Measurements from ENCODE around the gene TREM1.
"Not testable (repeated sequence)": the region's sequence is repeated elsewhere in the genome, so short reads cannot be mapped to it uniquely, and the experiment has no call there.

TREM1 gene

DNA sequence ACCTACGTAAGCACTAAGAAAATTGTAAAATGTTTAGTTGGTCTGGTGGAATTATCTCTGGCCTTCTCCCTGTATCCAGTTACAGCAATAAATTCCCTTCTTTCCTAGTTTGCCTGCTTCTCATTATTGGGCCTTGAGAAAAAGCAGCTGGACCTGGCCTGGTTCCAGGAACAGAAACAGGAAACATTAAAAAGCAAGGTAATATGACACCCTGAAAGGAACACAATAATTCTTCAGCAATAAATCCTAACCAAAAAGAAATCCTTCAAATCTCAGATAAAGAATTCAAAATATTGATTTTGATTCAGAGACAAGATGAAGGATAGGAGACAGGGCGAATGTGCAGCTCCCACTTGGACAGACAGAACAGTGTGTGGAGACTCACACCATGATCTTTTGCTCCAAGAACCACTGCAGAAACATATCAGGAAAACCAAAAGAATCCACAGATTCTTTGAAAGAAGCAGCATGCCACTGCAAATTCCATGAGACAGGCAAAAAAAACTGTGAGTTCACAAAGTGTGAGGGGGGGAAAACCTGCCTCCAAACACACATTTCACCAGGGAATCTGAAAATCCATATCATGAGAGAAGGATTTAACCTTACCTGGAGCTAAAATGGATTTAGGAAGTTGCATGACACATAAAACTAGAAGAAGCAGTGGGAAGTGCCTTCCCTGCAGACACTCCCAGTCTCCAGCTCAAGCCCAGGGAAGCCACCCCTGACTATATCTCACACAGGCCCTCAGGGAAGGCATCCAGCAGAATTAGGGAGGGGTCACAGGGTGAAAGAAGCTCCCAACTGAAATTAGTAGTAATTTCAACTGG is 28.9 kb downstream of the TREM1 start:
- DNase-seq, result no peak

DNA sequence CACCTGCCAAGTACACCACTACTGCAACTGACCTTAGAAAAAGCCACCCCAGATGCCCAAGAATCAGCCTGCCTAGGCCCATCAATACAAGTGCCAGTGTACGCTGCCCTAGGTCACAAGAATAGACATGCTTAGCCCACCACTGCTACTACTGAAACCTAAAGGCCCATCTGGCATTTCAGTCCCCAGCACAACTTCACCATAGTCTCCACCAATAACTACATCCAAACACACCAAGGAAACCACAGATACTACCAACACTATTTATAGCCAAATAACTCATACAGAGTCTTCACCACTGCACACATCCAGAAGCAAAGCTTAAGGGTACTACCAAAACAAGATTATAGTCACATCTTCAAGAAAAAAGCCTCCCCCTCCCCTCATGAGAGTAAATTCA is 30.1 kb downstream of the TREM1 start:
- DNase-seq, result no peak

DNA sequence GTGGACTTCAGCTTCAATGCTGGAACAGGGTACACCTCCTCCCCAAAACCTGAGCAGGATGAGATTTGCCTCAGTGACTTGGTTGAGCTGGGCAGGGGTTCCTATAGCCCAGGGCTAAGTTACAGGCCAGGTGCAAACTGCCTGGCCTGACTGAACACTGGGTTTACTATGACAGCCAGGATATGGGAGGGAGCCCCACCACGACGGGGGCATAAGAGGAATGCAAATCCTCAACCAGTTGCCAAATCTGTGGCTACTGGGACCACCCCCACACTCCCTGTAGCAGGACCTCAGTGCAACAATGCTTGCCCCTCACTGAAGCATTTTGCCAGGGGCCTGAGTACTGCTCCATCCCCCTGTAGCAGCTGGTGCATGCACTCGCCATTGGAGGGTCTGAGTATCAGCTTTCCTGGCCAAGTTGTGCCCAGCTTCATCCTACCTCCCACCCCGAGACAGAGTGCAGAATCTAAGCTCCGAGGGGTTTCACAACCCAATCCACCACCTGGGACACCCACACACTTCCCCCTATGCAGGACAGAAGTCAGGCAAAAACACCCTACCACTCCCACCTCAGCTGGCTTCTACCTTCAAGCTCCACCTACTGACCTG is 30.7 kb downstream of the TREM1 start:
- DNase-seq, result no peak

DNA sequence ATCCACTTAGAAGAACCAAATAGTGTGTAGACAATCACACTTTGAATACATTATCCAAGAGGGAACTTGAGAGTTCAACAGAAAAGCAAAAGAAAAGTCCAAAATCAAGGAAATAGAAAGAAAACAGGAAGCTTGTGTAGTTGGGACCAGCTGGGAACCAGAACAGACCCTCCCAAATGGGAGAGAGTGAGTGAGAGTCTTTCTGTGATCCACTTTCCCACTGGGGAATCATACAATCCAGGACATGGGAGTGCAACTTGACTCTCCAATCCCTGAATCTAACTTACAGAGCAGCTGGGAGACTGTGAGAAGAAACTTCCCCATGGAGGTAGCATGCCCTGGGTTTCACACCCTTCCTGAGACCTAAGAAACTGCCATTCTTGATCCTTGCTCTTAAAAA is 31.4 kb downstream of the TREM1 start:
- DNase-seq, result no peak

DNA sequence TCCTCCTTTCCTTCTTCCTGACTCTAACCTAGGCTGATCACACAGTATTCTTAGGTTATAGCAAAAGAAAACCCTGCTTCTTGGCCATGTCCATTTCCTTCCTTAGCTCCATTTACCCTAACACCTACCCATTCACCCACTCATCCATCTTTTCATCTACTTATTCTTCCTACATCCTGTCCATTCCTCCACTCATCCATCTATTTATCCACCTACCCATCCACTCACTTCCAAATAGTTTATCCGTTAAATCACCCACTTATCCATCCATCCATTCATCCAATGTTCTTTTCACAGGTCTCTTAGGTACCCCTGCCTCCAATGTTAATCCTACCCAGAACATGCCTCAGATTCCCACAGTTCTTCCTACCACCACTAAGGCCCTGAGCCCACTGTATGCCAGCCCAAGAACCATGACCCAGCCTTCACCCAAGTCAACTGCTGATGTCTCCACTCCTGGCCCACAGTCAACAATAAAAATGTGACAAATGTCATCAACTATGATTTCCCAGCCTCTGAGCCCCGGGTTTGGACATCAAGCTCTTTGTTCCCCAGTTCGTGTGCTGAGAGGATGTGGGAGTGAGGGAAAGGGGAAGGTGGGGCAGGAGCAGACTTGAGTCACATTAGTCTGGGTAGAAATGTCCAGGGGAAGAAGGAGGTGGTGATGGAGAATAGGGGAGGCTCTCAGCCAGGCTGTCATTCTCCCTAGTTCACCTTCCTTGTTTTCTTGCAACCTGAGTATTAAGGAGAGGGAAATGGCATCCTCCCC is 33.9 kb downstream of the TREM1 start:
- no peak for DNase-seq

DNA sequence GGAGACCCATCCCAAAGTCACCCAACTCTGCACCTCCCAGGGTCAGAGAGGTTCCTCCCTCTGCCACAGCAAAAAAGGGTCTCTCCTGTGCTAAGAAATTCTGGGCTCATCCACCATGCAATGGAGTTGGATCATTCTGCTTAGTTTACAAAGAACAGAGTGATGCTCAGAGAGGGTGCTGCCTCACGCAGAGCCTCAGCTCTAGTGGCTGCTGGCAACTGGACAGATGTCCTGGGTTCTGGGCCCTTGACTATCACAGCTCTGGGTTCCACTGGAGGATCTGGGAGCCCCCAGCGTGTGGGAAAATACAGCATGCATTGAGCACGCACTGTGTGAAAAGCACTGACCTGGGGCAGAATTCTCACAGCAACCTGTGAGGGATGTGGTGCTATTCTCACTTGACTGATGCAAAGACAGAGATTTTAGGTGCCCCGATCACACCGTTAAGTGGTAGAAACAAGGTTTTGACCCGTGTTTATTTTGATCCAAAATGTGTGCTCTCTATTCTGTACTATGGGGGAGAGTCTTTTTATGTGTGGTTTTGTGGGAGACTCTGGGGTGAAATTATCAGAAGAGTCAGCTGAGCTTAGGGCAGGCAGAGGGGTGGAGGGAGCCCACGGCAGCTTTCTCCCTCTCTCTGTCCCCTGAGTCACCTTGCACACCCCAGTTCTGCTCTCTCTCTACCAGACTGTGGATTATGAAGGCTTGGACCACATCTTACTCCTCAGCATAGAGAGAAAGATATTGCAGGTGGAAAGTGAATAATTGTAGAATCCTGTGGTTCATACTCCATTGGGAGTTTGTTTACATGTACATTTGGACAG is 38.4 kb downstream of the TREM1 start:
- DNase-seq, result no peak

DNA sequence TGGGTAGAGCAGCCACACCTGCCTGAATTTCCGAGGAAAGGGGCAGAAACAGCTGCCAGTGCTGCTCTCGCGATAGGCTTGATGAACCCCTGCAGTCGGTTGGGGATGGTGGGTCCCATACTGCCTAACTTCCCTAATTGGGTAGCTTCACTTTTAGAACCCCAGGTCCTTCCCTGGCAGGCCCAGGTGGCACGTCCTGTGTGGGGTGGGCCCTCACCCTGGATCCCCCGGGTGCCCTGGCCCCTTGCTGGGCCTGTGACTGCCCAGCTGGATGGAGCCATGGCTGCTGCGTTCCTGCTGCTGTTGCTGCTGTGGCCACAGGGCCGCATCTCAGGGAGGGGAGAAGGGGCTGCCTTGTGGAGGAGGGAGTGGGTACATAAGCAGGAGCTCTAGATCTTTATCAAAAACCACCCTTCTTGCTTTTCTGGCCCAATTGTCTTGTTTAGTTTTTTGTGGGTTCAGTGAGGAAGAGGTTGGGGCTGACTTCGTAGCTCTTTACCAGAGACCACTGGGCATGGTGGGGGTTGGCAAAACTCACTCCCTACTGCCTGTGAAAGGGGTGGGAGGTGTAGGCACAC is 39.1 kb downstream of the TREM1 start:
- DNase-seq, result no peak

DNA sequence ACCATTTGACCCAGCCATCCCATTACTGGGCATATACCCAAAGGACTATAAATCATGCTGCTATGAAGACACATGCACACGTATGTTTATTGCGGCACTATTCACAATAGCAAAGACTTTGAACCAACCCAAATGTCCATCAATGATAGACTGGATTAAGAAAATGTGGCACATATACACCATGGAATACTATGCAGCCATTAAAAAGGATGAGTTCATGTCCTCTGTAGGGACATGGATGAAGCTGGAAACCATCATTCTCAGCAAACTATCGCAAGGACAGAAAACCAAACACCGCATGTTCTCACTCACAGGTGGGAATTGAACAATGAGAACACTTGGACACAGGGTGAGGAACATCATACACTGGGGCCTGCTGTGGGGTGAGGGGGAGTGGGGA is 40.0 kb downstream of the TREM1 start:
- not testable (repeated sequence) for DNase-seq

DNA sequence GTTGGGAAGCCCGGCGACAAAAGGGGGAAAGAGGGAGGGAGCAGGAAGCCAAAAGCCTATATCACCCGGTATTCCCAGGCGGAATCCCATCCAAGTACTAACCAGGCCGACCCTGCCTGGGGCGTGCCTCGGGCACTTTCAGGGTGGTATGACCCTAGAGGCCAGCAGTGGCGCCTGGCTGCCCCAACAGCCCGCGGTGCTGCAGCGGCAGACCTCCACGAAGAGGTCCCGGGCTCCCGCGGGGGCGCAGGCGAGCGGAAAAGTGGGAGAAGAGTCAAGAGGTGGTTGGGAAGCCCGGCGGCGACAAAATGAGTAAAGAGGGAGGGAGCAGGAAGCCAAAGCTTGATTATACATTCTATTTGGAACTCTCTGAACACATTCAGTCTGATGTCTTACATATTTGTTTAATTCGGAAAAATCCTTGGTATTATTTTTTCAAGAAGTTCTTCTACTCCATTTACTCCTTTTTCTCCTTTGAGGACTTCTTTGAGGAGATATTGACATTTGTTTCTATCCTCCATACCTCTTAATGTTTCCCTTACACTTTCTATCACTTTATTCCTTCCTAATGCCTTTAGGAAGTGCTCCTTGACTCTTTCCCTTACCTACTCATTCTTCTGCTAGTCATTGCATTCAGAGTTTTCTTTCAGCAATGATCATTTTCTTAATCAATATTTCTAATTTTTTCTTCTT is 46.9 kb downstream of the TREM1 start:
- DNase-seq, result no peak

DNA sequence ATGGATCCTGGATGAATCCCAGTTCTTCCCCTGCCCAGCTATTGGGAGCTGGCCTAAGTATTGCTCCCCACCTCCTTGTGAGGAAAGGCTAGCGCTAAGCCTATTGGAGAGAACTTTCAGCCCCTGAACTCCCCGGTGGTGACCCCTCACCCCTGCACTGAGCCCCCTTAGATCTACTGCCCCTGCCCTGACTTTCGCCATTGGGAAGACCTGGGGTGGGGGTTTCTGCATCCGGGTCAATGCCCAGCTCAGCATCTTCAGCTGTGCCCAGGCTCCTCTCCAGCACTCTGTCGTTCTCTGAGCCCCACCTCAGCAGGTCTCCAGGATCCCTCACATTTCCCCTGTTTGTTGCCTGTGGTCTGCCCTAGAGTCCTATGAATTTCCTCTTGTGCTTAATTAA is 49.4 kb downstream of the TREM1 start:
- no peak for DNase-seq

DNA sequence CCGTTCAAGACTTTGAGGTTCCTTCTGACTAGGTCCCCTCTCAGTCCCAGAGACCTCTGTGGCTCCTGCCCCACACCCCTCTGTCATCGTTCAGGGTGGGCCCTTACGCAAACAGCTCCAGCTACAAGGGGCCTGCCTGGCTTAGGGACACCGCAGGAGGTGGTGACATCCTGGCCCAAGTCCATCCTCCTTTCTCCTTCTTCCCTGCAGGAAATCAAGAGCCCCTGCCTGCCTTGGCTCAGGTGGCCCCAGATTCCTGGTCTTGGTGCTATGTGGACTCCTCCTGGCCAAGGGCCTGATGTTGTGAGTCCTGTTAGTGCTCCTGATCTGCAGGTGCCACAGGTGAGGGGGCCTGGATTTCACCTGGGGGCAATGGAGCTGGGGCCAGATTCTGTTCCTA is 50.2 kb downstream of the TREM1 start:
- DNase-seq, result no peak

DNA sequence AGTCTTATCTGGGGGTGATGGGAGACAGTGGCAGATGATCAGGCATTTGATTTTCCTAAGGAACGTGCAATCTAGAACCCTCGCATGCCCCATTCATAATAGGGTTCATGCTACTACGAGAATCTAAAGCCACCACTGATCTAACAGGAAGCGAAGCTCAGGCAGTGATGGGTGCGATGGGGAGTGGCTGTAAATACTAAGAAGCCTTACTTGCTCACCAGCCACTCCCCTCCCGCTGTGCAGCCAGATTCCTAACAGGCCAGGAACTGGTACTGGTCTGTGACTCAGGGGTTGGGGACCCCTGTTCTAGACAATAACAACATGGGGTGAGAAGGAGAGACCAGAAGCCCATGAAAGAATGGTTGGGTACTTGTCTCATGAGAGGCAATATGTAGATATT is 53.8 kb downstream of the TREM1 start:
- DNase-seq, result no peak

DNA sequence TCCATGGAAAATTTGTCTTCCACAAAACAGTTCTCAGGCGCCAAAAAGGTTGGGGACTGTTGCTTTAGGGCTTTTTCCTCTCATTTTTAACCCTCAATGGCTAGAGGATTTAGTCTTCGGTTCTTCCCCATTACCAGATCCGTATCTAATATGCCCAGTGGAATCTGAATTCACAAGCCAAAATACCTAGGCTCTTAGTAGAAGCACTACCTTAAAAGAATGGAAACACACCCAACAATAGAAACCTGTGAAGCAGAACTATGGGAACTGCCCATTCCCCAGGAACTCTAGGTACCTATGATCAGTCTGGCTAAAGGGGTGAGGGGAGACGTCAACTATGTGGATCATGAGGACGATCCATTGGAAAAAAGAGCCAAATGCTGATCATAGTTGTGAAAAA is 55.2 kb downstream of the TREM1 start:
- DNase-seq, result no peak

DNA sequence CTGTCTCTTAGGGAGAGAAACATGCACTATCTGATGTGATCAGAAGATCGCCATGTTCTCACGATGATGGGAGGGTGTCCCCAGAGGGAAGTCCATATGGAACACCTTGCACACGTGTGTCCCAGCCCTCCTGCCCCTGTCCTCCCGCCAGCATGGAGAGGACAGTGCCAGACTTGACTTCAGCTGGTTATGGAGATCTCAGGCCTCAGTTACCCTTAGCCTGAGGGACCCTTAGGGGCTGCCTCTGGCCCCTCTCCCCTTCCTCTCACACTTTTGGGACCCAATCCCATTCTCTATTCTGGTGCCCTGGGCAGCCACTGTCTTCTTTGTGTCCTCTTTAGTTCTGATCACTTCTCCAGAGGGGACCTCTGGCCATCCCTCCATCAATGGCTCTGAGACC is 56.8 kb downstream of the TREM1 start:
- no peak for DNase-seq

DNA sequence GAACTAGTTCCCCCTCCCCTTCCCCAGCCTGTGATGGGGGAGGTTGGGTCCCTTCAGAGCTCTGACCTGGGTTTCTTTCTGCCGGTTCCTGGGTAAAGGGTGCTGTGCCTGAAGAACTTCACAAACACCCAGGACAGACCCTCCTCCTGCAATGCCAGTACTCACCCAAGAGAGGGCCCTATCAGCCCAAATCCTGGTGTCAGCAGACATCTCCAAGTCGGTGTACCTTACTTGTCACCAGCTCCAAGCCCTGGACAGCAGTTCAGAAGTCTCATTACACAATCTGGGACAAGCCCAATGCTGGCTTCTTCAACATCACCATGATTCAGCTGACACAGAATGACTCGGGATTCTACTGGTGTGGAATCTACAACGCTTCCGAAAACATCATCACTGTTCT is 57.9 kb downstream of the TREM1 start:
- no peak for DNase-seq

DNA sequence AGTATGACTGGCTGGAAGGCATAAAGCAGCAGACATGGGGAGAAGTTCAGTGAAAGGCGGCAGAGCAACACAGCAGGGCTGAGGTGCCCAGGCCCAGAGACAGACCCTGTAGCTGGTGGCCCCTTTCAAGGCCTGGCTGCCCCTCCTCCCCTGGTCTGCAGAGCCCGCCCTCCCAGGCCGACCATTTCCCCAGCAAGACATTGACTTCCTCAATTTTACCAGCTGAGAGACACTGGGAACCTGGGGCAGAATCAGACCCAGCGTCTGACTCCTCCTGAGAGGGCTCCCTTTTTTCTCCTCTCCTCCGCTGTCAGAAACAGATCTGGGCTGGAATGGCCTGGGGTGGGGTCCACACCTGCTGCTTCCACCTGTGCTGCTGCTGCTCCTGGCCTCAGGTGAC is 58.4 kb downstream of the TREM1 start, which contains the start of gene TREML4:
Gene TREML4, plus strand, starts transcription at position 254 of the 400 bp plus-strand sequence. Its CDS starts 79 bp downstream, at position 333.
- no peak for DNase-seq

DNA sequence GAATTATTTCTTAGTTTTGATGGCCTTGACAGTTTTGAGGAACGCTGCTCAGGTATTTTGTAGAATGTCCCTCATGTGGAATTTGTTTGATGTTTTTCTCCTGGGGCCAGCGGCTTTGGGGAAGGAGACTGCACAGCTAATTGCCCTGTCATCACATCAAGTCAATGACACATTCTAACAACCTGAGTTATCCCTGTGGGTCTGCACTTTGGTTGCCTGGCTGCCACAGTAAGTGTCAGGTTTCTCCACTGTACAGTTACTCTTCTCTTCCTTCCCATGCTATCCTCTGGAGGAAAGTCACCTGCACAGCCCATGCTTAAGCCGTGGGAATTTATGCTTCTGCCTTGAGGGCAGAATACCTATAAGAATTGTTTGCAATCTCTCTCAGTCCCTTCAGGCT is 59.7 kb downstream of the TREM1 start:
- DNase-seq, result no peak

DNA sequence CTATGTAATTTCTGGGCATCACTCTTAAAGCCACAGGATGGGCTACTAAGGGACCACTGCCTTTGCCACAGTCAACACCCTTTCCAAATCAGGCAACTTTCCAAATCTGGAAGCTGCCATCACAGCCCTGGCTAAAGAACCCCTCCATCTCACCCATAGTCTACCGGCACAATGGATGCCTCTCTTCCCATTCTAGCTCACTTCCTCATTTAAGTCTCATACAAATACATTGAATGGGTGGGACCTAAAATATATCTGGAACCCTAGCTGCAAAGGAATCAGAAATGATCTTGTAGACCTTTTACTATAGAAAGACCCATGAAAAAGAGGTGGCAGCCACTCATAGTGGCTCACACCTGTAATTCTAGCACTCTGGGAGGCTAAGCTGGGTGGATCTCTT is 61.7 kb downstream of the TREM1 start:
- DNase-seq, result no peak

Measured in GOT3 (cell line).